Common myeloid progenitor, CD34-positive (primary cell): Measurements from ENCODE around the gene MTHFD1L.

Experiments
- CTCF ChIA-PET: fragments of 350-600 bp; sonication (Branson Sonifier 250); formaldehyde crosslinking; loops from one replicate; lab custom pipeline; 2021; ENCODE audit warnings: antibody characterized with exemption; lab: Charles Lee
- POLR2A ChIA-PET: fragments of 350-600 bp; sonication (Branson Sonifier 250); formaldehyde crosslinking; loops from one replicate; lab custom pipeline; 2021; ENCODE audit warnings: antibody characterized with exemption; lab: Charles Lee
- DNase-seq, 3 donors: peaks; one replicate each; pipeline versions ENCODE4 v3.0.0 to v3.0.0-alpha.2; 2013
- H3K27ac ChIP-seq, 2 experiments: 1 replicate in 1 of 2; 2 replicates in 1 of 2; pipeline ENCODE4 v1.7.0; 2013; ENCODE audit warnings: inconsistent platforms in 2 of 2, low read length in 2 of 2, mild to moderate bottlenecking in 2 of 2, low read depth in 1 of 2, moderate library complexity in 1 of 2; ENCODE audit not compliant: severe bottlenecking in 2 of 2, insufficient read depth in 1 of 2, poor library complexity in 1 of 2
- H3K27me3 ChIP-seq, 5 experiments: replicated peaks in 2 of 5; 1 replicate in 3 of 5; 2 replicates in 2 of 5; pipeline versions ENCODE4 v1.6.1 to v1.7.0; 2013; ENCODE audit warnings: low read length in 4 of 5, mild to moderate bottlenecking in 2 of 5, moderate library complexity in 2 of 5, inconsistent platforms in 1 of 5; ENCODE audit not compliant: insufficient read depth in 5 of 5, control insufficient read depth in 4 of 5
- H3K36me3 ChIP-seq, 4 experiments: 1 replicate in 2 of 4; 2 replicates in 2 of 4; pipeline versions ENCODE4 v1.6.1 to v1.7.0; 2013; ENCODE audit warnings: low read length in 3 of 4, control low read depth in 1 of 4, mild to moderate bottlenecking in 1 of 4; ENCODE audit not compliant: control insufficient read depth in 4 of 4, insufficient read depth in 4 of 4
- H3K4me1 ChIP-seq, 4 experiments: 1 replicate in 3 of 4; 2 replicates in 1 of 4; pipeline versions ENCODE4 v1.6.1 to v1.7.1; 2013; ENCODE audit warnings: low read length in 3 of 4, mild to moderate bottlenecking in 3 of 4, control low read depth in 1 of 4, inconsistent platforms in 1 of 4, moderate library complexity in 1 of 4; ENCODE audit not compliant: control insufficient read depth in 4 of 4, insufficient read depth in 4 of 4; ENCODE audit errors: control extremely low read depth in 1 of 4
- H3K4me3 ChIP-seq, 7 experiments: 1 replicate in 4 of 7; 2 replicates in 3 of 7; pipeline versions ENCODE4 v1.5.1 to v1.7.0; 2013; ENCODE audit warnings: mild to moderate bottlenecking in 7 of 7, low read length in 6 of 7, moderate library complexity in 6 of 7, inconsistent platforms in 2 of 7, low read depth in 2 of 7, control low read depth in 1 of 7; ENCODE audit not compliant: insufficient read depth in 4 of 7, control insufficient read depth in 1 of 7; ENCODE audit errors: extremely low read depth in 1 of 7
- H3K9me3 ChIP-seq, 5 experiments: 1 replicate in 4 of 5; 2 replicates in 1 of 5; pipeline versions ENCODE4 v1.6.1 to v1.7.1; 2013; ENCODE audit warnings: low read length in 4 of 5, mild to moderate bottlenecking in 2 of 5, inconsistent platforms in 1 of 5, low read depth in 1 of 5, moderate library complexity in 1 of 5; ENCODE audit not compliant: control insufficient read depth in 4 of 5, insufficient read depth in 2 of 5; ENCODE audit errors: control extremely low read depth in 1 of 5
- WGBS: methylation state at CpG from one replicate; pipeline ENCODE4 v1.1.5; 2013; ENCODE audit not compliant: insufficient coverage; 5-methylcytosine and 5-hydroxymethylcytosine counted together

Gene MTHFD1L

DNA sequence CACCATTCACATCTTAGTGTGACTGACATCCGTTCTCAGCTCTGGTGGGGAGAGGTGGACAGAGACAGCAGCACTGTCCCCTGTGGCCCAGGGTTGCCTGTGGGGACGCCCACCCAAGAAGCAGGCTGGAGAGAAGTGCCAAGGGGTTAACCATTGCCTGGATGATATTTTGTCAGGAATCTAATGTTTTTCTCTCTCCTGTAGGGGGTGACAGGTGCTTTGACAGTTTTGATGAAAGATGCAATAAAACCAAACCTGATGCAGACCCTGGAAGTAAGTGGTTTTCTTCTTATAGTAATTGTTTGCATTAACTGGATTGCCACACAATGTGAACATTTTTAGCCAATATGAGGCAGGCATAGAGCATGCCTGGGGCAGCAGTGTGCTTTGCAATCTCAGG, 99.3 kb downstream of the MTHFD1L start:
- Histone ChIP-seq H3K27ac (no peak overlapping the region), H3K4me3 (no peak overlapping the region), H3K36me3 (peaks cover 5 to 51% (median 24%) of the 10 kb centered on the region in 4 experiments), H3K9me3 (no peaks in the 10 kb centered on the region), H3K4me1 (no peaks in the 10 kb centered on the region), H3K27me3 (no peaks in the 10 kb centered on the region)
- POLR2A ChIA-PET = no interaction called here
- DNase-seq = no peak
- CTCF ChIA-PET = no interaction called here
- WGBS = no CpG with 5 or more reads among the region's 2 CpGs

DNA sequence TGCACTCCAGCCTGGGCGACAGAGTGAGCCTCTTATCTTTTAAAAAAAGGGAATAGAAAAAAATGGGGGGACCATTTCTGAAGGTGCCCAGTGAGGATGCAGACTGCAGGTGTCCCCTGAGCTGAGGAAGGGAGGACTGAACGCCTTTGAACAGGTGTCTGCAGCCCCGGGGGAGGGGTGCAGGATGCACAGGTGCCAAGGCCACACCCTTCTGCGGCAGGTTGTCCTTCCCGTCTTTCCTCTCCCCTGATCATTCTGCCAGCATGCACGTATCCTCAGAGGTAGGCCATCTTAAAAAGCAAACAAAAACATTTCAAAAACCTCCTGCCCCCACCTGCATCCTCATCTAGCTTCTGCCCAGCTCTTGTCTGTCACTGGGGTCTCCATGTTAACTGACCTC, 101.3 kb downstream of the MTHFD1L start:
- CTCF ChIA-PET = interaction anchor here (1.2 to 1.7 kb wide), 2 partner anchors 12 to 24 kb away, joined by 3 to 4 read pairs; no protein-coding TSS in a partner anchor
- H3K36me3 ChIP-seq = peaks cover 7 to 49% (median 19%) of the 10 kb centered on the region in 4 experiments
- H3K27ac ChIP-seq = no peak overlapping the region
- POLR2A ChIA-PET = no interaction called here
- no peaks in the 10 kb centered on the region for H3K4me1 ChIP-seq
- no peaks in the 10 kb centered on the region for H3K9me3 ChIP-seq
- no peak overlapping the region for H3K4me3 ChIP-seq
- H3K27me3 ChIP-seq = no peaks in the 10 kb centered on the region
- no peak for DNase-seq
- WGBS = 97% methylated on average over 5 of the region's 6 CpGs

DNA sequence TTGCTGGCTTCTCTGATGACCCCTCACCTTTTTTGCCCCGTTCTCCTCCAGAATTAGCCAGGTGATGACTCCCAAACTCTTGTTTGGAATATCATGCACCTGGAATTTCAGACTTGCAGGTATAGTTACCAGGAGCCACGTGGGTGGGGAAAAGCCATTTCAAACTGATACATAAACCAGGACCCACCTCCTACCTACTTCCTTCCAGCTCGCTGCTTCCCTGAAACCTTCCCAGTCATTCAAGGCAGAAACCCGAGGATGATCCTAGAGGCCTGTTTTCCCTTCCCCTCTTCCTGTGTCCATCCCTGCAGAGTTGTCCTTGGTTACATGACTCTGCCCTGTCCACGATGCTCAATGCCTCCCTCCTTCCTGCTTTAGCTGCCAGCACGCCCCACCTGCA, 101.9 kb downstream of the MTHFD1L start:
- CTCF ChIA-PET = interaction anchor here (1.2 to 1.7 kb wide), 2 partner anchors 11 to 25 kb away, joined by 3 to 4 read pairs; no protein-coding TSS in a partner anchor
- POLR2A ChIA-PET = no interaction called here
- no peaks in the 10 kb centered on the region for H3K27me3 ChIP-seq
- H3K4me1 ChIP-seq = no peaks in the 10 kb centered on the region
- no peak overlapping the region for H3K4me3 ChIP-seq
- no peaks in the 10 kb centered on the region for H3K9me3 ChIP-seq
- DNase-seq = no peak
- WGBS = 88% methylated on average over 6 of the region's 6 CpGs
- no peak overlapping the region for H3K27ac ChIP-seq
- H3K36me3 ChIP-seq = peaks cover 10 to 51% (median 23%) of the 10 kb centered on the region in 4 experiments

DNA sequence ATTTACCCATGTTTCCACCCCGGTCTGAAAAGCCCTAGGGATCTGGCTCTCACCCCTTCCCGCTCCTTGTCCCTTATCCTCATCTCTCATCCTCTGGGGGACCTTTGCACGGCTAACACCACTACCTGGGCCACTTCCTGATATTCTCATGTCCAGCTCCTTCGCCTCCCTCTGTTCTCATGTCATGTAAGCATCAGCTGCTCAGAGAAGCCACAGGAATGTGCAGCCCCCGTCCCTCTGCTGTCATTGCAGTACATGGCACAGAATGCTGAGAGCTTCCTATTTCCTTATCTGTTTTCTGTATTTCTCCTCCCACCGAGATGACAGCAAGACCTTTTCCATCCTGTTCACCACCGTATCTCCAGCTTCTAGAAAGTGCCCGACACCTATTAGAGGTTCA, 102.4 kb downstream of the MTHFD1L start:
- Histone ChIP-seq H3K9me3 (peaks cover 0 to 3% (median 0%) of the 10 kb centered on the region in 5 experiments), H3K36me3 (peaks cover 13 to 53% (median 28%) of the 10 kb centered on the region in 4 experiments), H3K27ac (no peak overlapping the region), H3K4me3 (no peak overlapping the region), H3K4me1 (no peaks in the 10 kb centered on the region), H3K27me3 (no peaks in the 10 kb centered on the region)
- ChIA-PET CTCF (interaction anchor here (1.2 to 1.7 kb wide), 2 partner anchors 11 to 25 kb away, joined by 3 to 4 read pairs; no protein-coding TSS in a partner anchor), POLR2A (no interaction called here)
- 74% methylated on average over 5 of the region's 8 CpGs for WGBS
- DNase-seq = no peak

DNA sequence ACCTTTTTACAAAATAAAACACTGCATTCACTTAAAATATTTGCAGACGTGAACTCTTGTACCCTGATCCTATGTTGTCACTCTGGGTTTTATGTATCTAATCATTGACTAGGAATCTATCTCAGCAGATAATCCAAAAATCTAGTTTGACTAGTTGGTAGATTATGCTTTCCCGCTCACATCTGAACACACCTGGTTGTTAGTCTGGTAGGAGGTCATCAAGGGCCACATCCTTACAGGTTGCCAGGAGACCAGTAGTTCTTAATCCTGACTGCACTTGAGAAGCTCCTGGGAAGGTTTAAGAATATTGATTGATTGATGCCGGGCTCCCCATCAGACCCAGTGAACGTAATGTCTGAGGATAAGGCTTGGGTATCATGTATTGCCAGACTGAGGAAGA, 104.4 kb downstream of the MTHFD1L start:
- Histone ChIP-seq H3K4me3 (no peak overlapping the region), H3K36me3 (peaks cover 20 to 58% (median 31%) of the 10 kb centered on the region in 4 experiments), H3K27ac (no peak overlapping the region), H3K27me3 (no peaks in the 10 kb centered on the region), H3K4me1 (no peaks in the 10 kb centered on the region), H3K9me3 (peaks cover 0 to 13% (median 8%) of the 10 kb centered on the region in 5 experiments)
- CTCF ChIA-PET = interaction anchor here (1.8 kb wide), 1 partner anchor 44 kb away, joined by 4 read pairs; no protein-coding TSS in a partner anchor
- DNase-seq = no peak
- WGBS = 96% methylated on average over 3 of the region's 4 CpGs
- POLR2A ChIA-PET = no interaction called here

DNA sequence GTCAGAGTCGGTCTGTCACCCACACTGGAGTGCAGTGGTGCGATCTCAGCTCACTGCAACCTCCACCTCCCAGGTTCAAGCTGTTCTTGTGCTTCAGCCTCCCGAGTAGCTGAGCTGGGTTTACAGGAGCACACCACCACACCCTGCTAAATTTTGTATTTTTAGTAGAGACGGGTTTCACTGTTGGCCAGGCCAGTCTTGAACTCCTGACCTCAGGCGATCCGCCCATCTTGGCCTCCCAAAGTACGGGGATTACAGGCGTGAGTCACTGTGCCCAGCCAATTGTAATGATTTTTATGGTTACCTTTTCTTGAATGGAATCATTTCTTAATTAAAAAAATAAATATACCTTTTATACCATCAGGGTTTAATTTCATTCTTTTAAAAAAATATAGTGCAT, 105.7 kb downstream of the MTHFD1L start:
- CTCF ChIA-PET = no interaction called here
- H3K36me3 ChIP-seq = peaks cover 18 to 59% (median 30%) of the 10 kb centered on the region in 4 experiments
- POLR2A ChIA-PET = no interaction called here
- H3K27ac ChIP-seq = no peak overlapping the region
- H3K4me1 ChIP-seq = no peaks in the 10 kb centered on the region
- 90% methylated on average over 2 of the region's 8 CpGs for WGBS
- H3K27me3 ChIP-seq = no peaks in the 10 kb centered on the region
- H3K4me3 ChIP-seq = no peak overlapping the region
- peaks cover 0 to 13% (median 8%) of the 10 kb centered on the region in 5 experiments for H3K9me3 ChIP-seq
- DNase-seq = no peak

DNA sequence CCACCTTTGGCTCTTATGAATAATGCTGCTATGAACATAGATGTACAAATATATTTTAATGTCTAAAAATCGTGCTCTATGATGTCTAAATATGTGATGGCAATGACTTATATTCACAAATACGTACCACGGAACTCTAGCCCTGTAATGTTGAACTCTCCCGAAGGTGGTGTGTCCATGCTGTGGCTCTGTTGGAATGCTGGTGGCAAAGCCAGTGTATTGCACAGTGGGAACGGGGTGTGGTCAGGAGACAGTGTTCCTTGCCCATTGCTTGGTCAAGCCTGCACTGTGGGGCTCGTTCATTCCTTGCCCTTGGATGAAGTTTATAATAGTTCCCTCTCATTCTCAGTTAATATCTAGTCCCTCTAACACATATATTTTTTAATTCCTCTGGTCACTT, 109.6 kb downstream of the MTHFD1L start:
- H3K27ac ChIP-seq = no peak overlapping the region
- H3K36me3 ChIP-seq = peaks cover 18 to 54% (median 34%) of the 10 kb centered on the region in 4 experiments
- no peaks in the 10 kb centered on the region for H3K27me3 ChIP-seq
- ChIA-PET CTCF (no interaction called here), POLR2A (no interaction called here)
- no peak overlapping the region for H3K4me3 ChIP-seq
- H3K9me3 ChIP-seq = peaks cover 0 to 13% (median 8%) of the 10 kb centered on the region in 5 experiments
- no peak for DNase-seq
- WGBS = 98% methylated on average over 5 of the region's 6 CpGs
- H3K4me1 ChIP-seq = no peaks in the 10 kb centered on the region
